ENCODE measurements around the gene C1QL2.

The C1QL2 gene

GRCh38 chr2:119106301-119106897, 52.2 kb downstream of the C1QL2 start:
- DNase-seq (ENCODE audit: low read depth in 2 of 2) = no peak

Data from activated CD8-positive, alpha-beta memory T cell treated with anti-CD3 and anti-CD28 coated beads for 4 hours (primary cell).